ENCODE results near the gene WDFY2.
"Not testable (repeated sequence)": the region's sequence is repeated elsewhere in the genome, so short reads cannot be mapped to it uniquely, and the experiment has no call there.

The WDFY2 gene

GRCh38 chr13:51688937-51689662, 104.8 kb downstream of the WDFY2 start:
- DNase-seq (ENCODE audit: insufficient read length, low spot score) (no peak), FAIRE-seq (peak; percentile 64)

- DNase-seq (ENCODE audit: insufficient read length, low spot score) = no peak
- no peak for FAIRE-seq
Measured at GRCh38 chr13:51689663-51689996, 105.4 kb downstream of the WDFY2 start.

GRCh38 chr13:51695677-51696076, 111.4 kb downstream of the WDFY2 start:
- FAIRE-seq; DNase-seq (ENCODE audit: insufficient read length, low spot score): not testable (repeated sequence)

GRCh38 chr13:51697181-51697580, 112.9 kb downstream of the WDFY2 start:
- DNase-seq (ENCODE audit: insufficient read length, low spot score) (no peak), FAIRE-seq (no peak)

- FAIRE-seq (no peak), DNase-seq (ENCODE audit: insufficient read length, low spot score) (no peak)
Measured at GRCh38 chr13:51697855-51698254, 113.6 kb downstream of the WDFY2 start.

GRCh38 chr13:51698352-51698751, 114.1 kb downstream of the WDFY2 start:
- no peak for DNase-seq (ENCODE audit: insufficient read length, low spot score)
- FAIRE-seq = no peak

GRCh38 chr13:51704399-51705313, 120.4 kb downstream of the WDFY2 start:
- peak; percentile 59 for FAIRE-seq

GRCh38 chr13:51707461-51707860, 123.2 kb downstream of the WDFY2 start:
- FAIRE-seq (no peak), DNase-seq (ENCODE audit: insufficient read length, low spot score) (no peak)

More at GRCh38 chr13:51704399-51705313, 120.4 kb downstream of the WDFY2 start:
- no peak for DNase-seq (ENCODE audit: insufficient read length, low spot score)

- FAIRE-seq = no peak
- no peak for DNase-seq (ENCODE audit: insufficient read length, low spot score)
Measured at GRCh38 chr13:51713807-51714206, 129.5 kb downstream of the WDFY2 start.

- no peak for FAIRE-seq
- DNase-seq (ENCODE audit: insufficient read length, low spot score) = no peak
Measured at GRCh38 chr13:51714663-51715168, 130.5 kb downstream of the WDFY2 start.

- FAIRE-seq (no peak), DNase-seq (ENCODE audit: insufficient read length, low spot score) (no peak)
Measured at GRCh38 chr13:51715613-51716012, 131.4 kb downstream of the WDFY2 start.

GRCh38 chr13:51717786-51718398, 133.6 kb downstream of the WDFY2 start:
- DNase-seq (ENCODE audit: insufficient read length, low spot score) (no peak), FAIRE-seq (no peak)

- FAIRE-seq (no peak), DNase-seq (ENCODE audit: insufficient read length, low spot score) (no peak)
Measured at GRCh38 chr13:51719394-51719793, 135.1 kb downstream of the WDFY2 start.

GRCh38 chr13:51721496-51721895, 137.2 kb downstream of the WDFY2 start:
- peak; percentile 45 for FAIRE-seq

GRCh38 chr13:51723529-51723928, 139.3 kb downstream of the WDFY2 start:
- FAIRE-seq = no peak

More at GRCh38 chr13:51721496-51721895, 137.2 kb downstream of the WDFY2 start:
- peak; percentile 15 for DNase-seq (ENCODE audit: insufficient read length, low spot score)

GRCh38 chr13:51724721-51725120, 140.5 kb downstream of the WDFY2 start:
- DNase-seq (ENCODE audit: insufficient read length, low spot score) (no peak), FAIRE-seq (no peak)

More at GRCh38 chr13:51723529-51723928, 139.3 kb downstream of the WDFY2 start:
- no peak for DNase-seq (ENCODE audit: insufficient read length, low spot score)

GRCh38 chr13:51726446-51727193, 142.4 kb downstream of the WDFY2 start:
- FAIRE-seq (no peak), DNase-seq (ENCODE audit: insufficient read length, low spot score) (no peak)

GRCh38 chr13:51727634-51728274, 143.5 kb downstream of the WDFY2 start:
- DNase-seq (ENCODE audit: insufficient read length, low spot score) = no peak
- FAIRE-seq = no peak

- DNase-seq (ENCODE audit: insufficient read length, low spot score) = no peak
- FAIRE-seq = no peak
Measured at GRCh38 chr13:51728275-51728673, 144.0 kb downstream of the WDFY2 start.

- no peak for FAIRE-seq
- DNase-seq (ENCODE audit: insufficient read length, low spot score) = no peak
Measured at GRCh38 chr13:51728972-51729371, 144.7 kb downstream of the WDFY2 start.
